H1 (cell line): ENCODE measurements around the gene FH. TPM values are rescaled to one million over a fixed set of nuclear protein-coding genes. Genes with fewer than 3 reads are reported as not detected.

ENCODE experiments used
- CTCF ChIA-PET: fragments of 300-600 bp; sonication (Branson Sonifier 250); formaldehyde crosslinking; loops from one replicate; lab custom pipeline; 2021; ENCODE audit not compliant: partially characterized antibody; lab: Charles Lee
- POLR2A ChIA-PET: fragments of 300-600 bp; sonication (Branson Sonifier 250); formaldehyde crosslinking; loops from one replicate; lab custom pipeline; 2021; ENCODE audit warnings: inconsistent platforms; ENCODE audit not compliant: partially characterized antibody; lab: Charles Lee
- DNase-seq, 2 experiments: peaks; one replicate each; pipeline versions ENCODE4 v3.0.0 to v3.0.0-alpha.2; 2010 to 2022; ENCODE audit warnings: low spot score in 2 of 2, low read depth in 1 of 2, mixed read lengths in 1 of 2
- FAIRE-seq: peaks from 2 replicates; lab custom pipeline; 2011; peaks lifted over from hg19 to GRCh38; lab: Jason Lieb, UNC
- H2AFZ ChIP-seq: 2 replicates; pipeline ENCODE4 v1.8.1; 2012; ENCODE audit warnings: low read length, inconsistent platforms
- H2AK5ac ChIP-seq: 2 replicates; pipeline ENCODE4 v1.6.1; 2013; ENCODE audit warnings: low read depth, low read length
- H2BK120ac ChIP-seq: replicated peaks from 2 replicates; pipeline ENCODE3; 2013; ENCODE audit warnings: low read depth, low read length, inconsistent platforms
- H2BK12ac ChIP-seq: 2 replicates; pipeline ENCODE4 v1.6.1; 2013; ENCODE audit warnings: low read depth, low read length
- H2BK15ac ChIP-seq: 2 replicates; pipeline ENCODE4 v1.6.1; 2013; ENCODE audit warnings: low read length
- H2BK20ac ChIP-seq: 2 replicates; pipeline ENCODE4 v1.6.1; 2013; ENCODE audit warnings: low read length
- H2BK5ac ChIP-seq: 2 replicates; pipeline ENCODE4 v1.6.1; 2013; ENCODE audit warnings: low read depth, low read length
- H3K14ac ChIP-seq: 2 replicates; pipeline ENCODE4 v1.6.1; 2013; ENCODE audit warnings: inconsistent platforms; ENCODE audit not compliant: insufficient read length
- H3K18ac ChIP-seq: 2 replicates; pipeline ENCODE4 v1.6.1; 2013; ENCODE audit warnings: low read length; ENCODE audit errors: extremely low read depth
- H3K23ac ChIP-seq: 2 replicates; pipeline ENCODE4 v1.6.1; 2013; ENCODE audit warnings: inconsistent platforms; ENCODE audit not compliant: insufficient read length
- H3K23me2 ChIP-seq: 2 replicates; pipeline ENCODE4 v1.6.1; 2013; ENCODE audit warnings: low read depth, low read length
- H3K27ac ChIP-seq: 2 replicates; pipeline ENCODE4 v1.6.1; 2011; ENCODE audit warnings: low read depth, low read length, inconsistent platforms
- H3K27me3 ChIP-seq, 4 experiments: replicated peaks in 1 of 4; 1 replicate in 1 of 4; 2 replicates in 3 of 4; pipeline versions ENCODE4 v1.6.1 to v1.8.1; 2011 to 2013; ENCODE audit warnings: low read length in 3 of 4, mild to moderate bottlenecking in 3 of 4, inconsistent platforms in 2 of 4, mixed read lengths in 2 of 4, moderate library complexity in 1 of 4; ENCODE audit not compliant: control insufficient read depth in 3 of 4, insufficient read depth in 3 of 4; ENCODE audit errors: extremely low read depth in 1 of 4
- H3K36me3 ChIP-seq, 4 experiments: 2 replicates each; pipeline versions ENCODE4 v1.6.1 to v1.8.1; 2011 to 2013; ENCODE audit warnings: mild to moderate bottlenecking in 4 of 4, low read length in 3 of 4, moderate library complexity in 2 of 4, control low read depth in 1 of 4, inconsistent platforms in 1 of 4; ENCODE audit not compliant: insufficient read depth in 4 of 4, control insufficient read depth in 2 of 4
- H3K4ac ChIP-seq: replicated peaks from 2 replicates; pipeline ENCODE3; 2013; ENCODE audit warnings: low read length, low read depth, mixed read lengths, inconsistent platforms; ENCODE audit not compliant: insufficient read length
- H3K4me1 ChIP-seq, 4 experiments: replicated peaks in 1 of 4; 1 replicate in 1 of 4; 2 replicates in 3 of 4; pipeline versions ENCODE4 v1.6.1 to v1.8.1; 2011 to 2013; ENCODE audit warnings: low read length in 3 of 4, inconsistent platforms in 2 of 4, mixed read lengths in 1 of 4; ENCODE audit not compliant: insufficient read depth in 4 of 4, control insufficient read depth in 3 of 4
- H3K4me2 ChIP-seq, 2 experiments: 2 replicates each; pipeline versions ENCODE4 v1.6.1 to v1.8.1; 2011 to 2013; ENCODE audit warnings: low read depth in 2 of 2, low read length in 2 of 2, control low read depth in 1 of 2, inconsistent platforms in 1 of 2, mild to moderate bottlenecking in 1 of 2; ENCODE audit not compliant: insufficient read depth in 1 of 2
- H3K4me3 ChIP-seq, 4 experiments: fragments of 200-600, 300-600 bp in 1 of 4; sonication (generic), shearing (Covaris generic), sonication (Bioruptor Twin) in 1 of 4; 2 replicates each; pipeline versions ENCODE4 v1.5.1 to v1.8.1; 2011 to 2016; ENCODE audit warnings: low read length in 4 of 4, low read depth in 3 of 4, control low read depth in 2 of 4, inconsistent platforms in 2 of 4, mild to moderate bottlenecking in 2 of 4, mixed read lengths in 1 of 4, moderate library complexity in 1 of 4; ENCODE audit not compliant: insufficient read depth in 2 of 4; ENCODE audit errors: extremely low read depth in 1 of 4
- H3K56ac ChIP-seq: replicated peaks from 2 replicates; pipeline ENCODE3; 2013; ENCODE audit warnings: low read depth, mild to moderate bottlenecking, mixed read lengths, low read length, inconsistent platforms; ENCODE audit not compliant: insufficient read length
- H3K79me1 ChIP-seq: 2 replicates; pipeline ENCODE4 v1.6.1; 2013; ENCODE audit warnings: low read depth, low read length, control low read depth
- H3K79me2 ChIP-seq, 2 experiments: 2 replicates each; pipeline versions ENCODE4 v1.6.1 to v1.8.1; 2012 to 2013; ENCODE audit warnings: low read length in 2 of 2, mild to moderate bottlenecking in 2 of 2, inconsistent platforms in 1 of 2; ENCODE audit not compliant: insufficient read depth in 2 of 2, control insufficient read depth in 1 of 2
- H3K9ac ChIP-seq, 4 experiments: replicated peaks in 1 of 4; 1 replicate in 1 of 4; 2 replicates in 3 of 4; pipeline versions ENCODE4 v1.6.1 to v1.8.1; 2011 to 2013; ENCODE audit warnings: low read depth in 3 of 4, low read length in 3 of 4, control low read depth in 2 of 4, mild to moderate bottlenecking in 2 of 4, moderate library complexity in 2 of 4, inconsistent platforms in 1 of 4; ENCODE audit errors: extremely low read depth in 1 of 4
- H3K9me3 ChIP-seq, 2 experiments: 2 replicates each; pipeline versions ENCODE4 v1.6.1 to v1.8.1; 2012 to 2013; ENCODE audit warnings: mild to moderate bottlenecking in 2 of 2, moderate library complexity in 2 of 2, control low read depth in 1 of 2, inconsistent platforms in 1 of 2, low read depth in 1 of 2, low read length in 1 of 2, mixed read lengths in 1 of 2; ENCODE audit not compliant: insufficient read depth in 2 of 2
- H4K20me1 ChIP-seq, 2 experiments: replicated peaks in 1 of 2; 2 replicates each; pipeline versions ENCODE3 to v1.8.1; 2011 to 2013; ENCODE audit warnings: inconsistent platforms in 2 of 2, low read length in 2 of 2, mild to moderate bottlenecking in 1 of 2; ENCODE audit not compliant: insufficient read depth in 2 of 2, control insufficient read depth in 1 of 2
- H4K5ac ChIP-seq: 2 replicates; pipeline ENCODE4 v1.6.1; 2013; ENCODE audit warnings: low read length, low read depth, mixed read lengths, inconsistent platforms; ENCODE audit not compliant: insufficient read length
- H4K8ac ChIP-seq: 2 replicates; pipeline ENCODE4 v1.8.0; 2013; ENCODE audit warnings: mild to moderate bottlenecking, moderate library complexity, low read length, inconsistent platforms; ENCODE audit not compliant: insufficient read depth; ENCODE audit errors: extremely low read depth
- H4K91ac ChIP-seq: replicated peaks from 2 replicates; pipeline ENCODE3; 2013; ENCODE audit warnings: low read length, mixed read lengths, inconsistent platforms; ENCODE audit not compliant: insufficient read length
- EP300 ChIP-seq, 2 experiments: IDR thresholded peaks; 1 replicate in 1 of 2; 2 replicates in 1 of 2; pipeline ENCODE4 v1.6.1; 2011 to 2012; ENCODE audit warnings: low read depth in 2 of 2, low read length in 2 of 2, mild to moderate bottlenecking in 2 of 2, borderline replicate concordance in 1 of 2, inconsistent platforms in 1 of 2, moderate library complexity in 1 of 2
- WGBS, 2 experiments: shearing (Covaris generic) in 1 of 2; methylation state at CpG; one replicate each; pipeline versions ENCODE4 v1.1.6 to v1.1.7; 2013 to 2015; ENCODE audit warnings: low lambda C conversion rate in 2 of 2, mixed read lengths in 2 of 2, inconsistent platforms in 1 of 2, low coverage in 1 of 2, missing lambda C conversion rate in 1 of 2; ENCODE audit not compliant: insufficient replicate concordance in 2 of 2, insufficient coverage in 1 of 2, insufficient read length in 1 of 2; ENCODE audit errors: extremely low coverage in 1 of 2, missing lambda C conversion rate in 1 of 2; 5-methylcytosine and 5-hydroxymethylcytosine counted together
- polyA plus RNA-seq, 7 experiments: library from polyadenylated mRNA; depleted of rRNA in 3 of 7; stranded (reverse) in 5 of 7; unstranded in 2 of 7; fragments of >200 nt in 5 of 7; fragments of 200-250 nt in 2 of 7; gene quantifications; 1 replicate in 5 of 7; 2 replicates in 1 of 7; 4 replicates in 1 of 7; pipeline versions ENCODE4 v1.2.1 to v1.2.3, GENCODE V29; 2011 to 2013; ENCODE audit warnings: missing spikeins in 2 of 7, mixed read lengths in 2 of 7
- total RNA-seq: library from RNA; stranded (reverse); fragmentation: NEBNext Ultra II Directional; extraction: Animal tissue kit (Norgen Biotek cat#: 25700); gene quantifications from 2 replicates; pipeline ENCODE4 v1.2.1, GENCODE V29; 2021

The FH gene
- total and polyA plus RNA-seq, 2 of the 8 experiments (the other 6 are each of a cell fraction or from before 2014, with no cell fraction given), result 45.0 to 81.9 TPM

DNA sequence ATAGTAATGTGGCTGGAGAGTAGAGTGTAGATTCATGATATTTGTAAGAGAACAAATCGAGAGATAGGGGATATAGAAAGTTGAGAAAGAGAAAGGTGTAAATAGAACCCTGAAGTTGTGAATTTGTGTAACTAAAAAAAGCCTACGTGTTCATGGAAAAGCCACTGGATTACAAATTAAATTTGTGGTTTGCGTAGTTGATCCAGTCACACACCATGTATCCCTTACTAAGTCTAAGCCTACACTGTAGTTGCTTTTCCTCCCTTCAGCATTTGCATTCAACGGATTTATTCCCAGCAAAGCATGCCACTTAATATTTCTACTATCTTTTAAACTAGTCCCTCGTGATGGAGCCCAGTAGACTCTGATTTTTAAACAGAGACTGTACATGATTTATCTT is 37.5 kb upstream of the FH start:
- H4K91ac ChIP-seq, result no peak overlapping the region
- H3K79me1 ChIP-seq, result no peaks in the 10 kb centered on the region
- H4K20me1 ChIP-seq, result no peaks in the 10 kb centered on the region
- no peak overlapping the region for H2BK5ac ChIP-seq
- TF ChIP-seq EP300 (IDR thresholded peaks at IDR 0.05; ENCODE audit: borderline replicate concordance in 1 of 2, low read depth in 2 of 2, low read length in 2 of 2), result no peak
- no peak overlapping the region for H2AFZ ChIP-seq
- H3K18ac ChIP-seq, result no peak overlapping the region
- no peaks in the 10 kb centered on the region for H3K79me2 ChIP-seq
- no peak overlapping the region for H3K4me3 ChIP-seq
- no peak overlapping the region for H4K5ac ChIP-seq
- ChIA-PET CTCF (no interaction called here), POLR2A (no interaction called here)
- no peak overlapping the region for H2BK15ac ChIP-seq
- H2BK12ac ChIP-seq, result no peak overlapping the region
- H2BK120ac ChIP-seq, result no peak overlapping the region
- FAIRE-seq (no peak), DNase-seq (no peak)
- no peak overlapping the region for H3K27ac ChIP-seq
- H3K14ac ChIP-seq, result no peak overlapping the region
- no peak overlapping the region for H2AK5ac ChIP-seq
- H3K9me3 ChIP-seq, result no peaks in the 10 kb centered on the region
- no peak overlapping the region for H3K4me2 ChIP-seq
- H4K8ac ChIP-seq, result no peak overlapping the region
- 87 to 100% methylated on average over 1 to 5 of the region's 5 CpGs for WGBS, 2 experiments
- no peak overlapping the region for H3K23ac ChIP-seq
- H3K9ac ChIP-seq, result no peak overlapping the region
- no peaks in the 10 kb centered on the region for H3K27me3 ChIP-seq
- no peaks in the 10 kb centered on the region for H3K36me3 ChIP-seq
- no peaks in the 10 kb centered on the region for H3K23me2 ChIP-seq
- H3K56ac ChIP-seq, result no peak overlapping the region
- H3K4me1 ChIP-seq, result no peaks in the 10 kb centered on the region
- H2BK20ac ChIP-seq, result no peak overlapping the region
- no peak overlapping the region for H3K4ac ChIP-seq
